Left lung (tissue), 10 donors: ENCODE data around the gene TRPV2. TPM values are rescaled to one million over a fixed set of nuclear protein-coding genes. Genes with fewer than 3 reads are reported as not detected.

Experiments
- ATAC-seq: fragments of 200-7000 bp; cut with Tn5 transposase; one replicate; pipeline ENCODE4 v1.9.1; 2020; ENCODE audit warnings: moderate library complexity
- DNase-seq, 4 donors: peaks; one replicate each; pipeline ENCODE4 v3.0.0-alpha.2; 2013 to 2020
- H3K27ac ChIP-seq, 2 donors: fragments of 200-600 bp; sonication (generic) in 1 of 2; one replicate each; pipeline versions ENCODE4 v1.5.0 to v1.8.0; 2020 to 2021
- H3K27me3 ChIP-seq, 2 donors: fragments of 200-600 bp; sonication (generic) in 1 of 2; one replicate each; pipeline versions ENCODE4 v1.5.0 to v1.8.0; 2020 to 2021
- H3K36me3 ChIP-seq, 2 donors: fragments of 200-600 bp; sonication (generic) in 1 of 2; one replicate each; pipeline versions ENCODE4 v1.5.0 to v1.8.0; 2020 to 2021
- H3K4me1 ChIP-seq, 2 donors: fragments of 200-600 bp; one replicate each; pipeline ENCODE4 v1.8.0; 2021
- H3K4me3 ChIP-seq, 2 donors: fragments of 200-600 bp; sonication (generic) in 1 of 2; one replicate each; pipeline versions ENCODE4 v1.5.0 to v1.8.0; 2020 to 2021; ENCODE audit warnings: mild to moderate bottlenecking in 1 of 2
- H3K9me3 ChIP-seq, 2 donors: fragments of 200-600 bp; sonication (generic) in 1 of 2; one replicate each; pipeline versions ENCODE4 v1.5.0 to v1.8.0; 2020 to 2021
- CTCF ChIP-seq, 2 donors: fragments of 200-600 bp; sonication (generic) in 1 of 2; IDR thresholded peaks; one replicate each; pipeline versions ENCODE4 v1.5.0 to v1.8.0; 2021; ENCODE audit warnings: antibody characterized with exemption in 2 of 2
- intact Hi-C, 2 donors: fragments of 100-400 bp; cut with DNase I; formaldehyde crosslinking; loops; one replicate each; pipeline versions ENCODE4 v1.11.2 to v1.14.2; 2022
- polyA plus RNA-seq, 6 donors: library from polyadenylated mRNA; unstranded; fragments of 120-200 nt; gene quantifications; one replicate each; pipeline ENCODE4 v1.2.1, GENCODE V29; 2013; ENCODE audit not compliant: insufficient read length in 6 of 6
- total RNA-seq, 2 donors: library from RNA; stranded (reverse); fragmentation: NEBNext Ultra II Directional; extraction: Animal tissue kit (Norgen Biotek cat#: 25700); gene quantifications; one replicate each; pipeline ENCODE4 v1.2.1, GENCODE V29; 2021
- donor health status: DM: no; HTN: yes; CAD: no.
- donor health status: DM: no; HTN: no; CAD: no.

TRPV2 gene
- total and polyA plus RNA-seq, 8 donors, result 9.2 to 97.7 (median 12.2) TPM

DNA sequence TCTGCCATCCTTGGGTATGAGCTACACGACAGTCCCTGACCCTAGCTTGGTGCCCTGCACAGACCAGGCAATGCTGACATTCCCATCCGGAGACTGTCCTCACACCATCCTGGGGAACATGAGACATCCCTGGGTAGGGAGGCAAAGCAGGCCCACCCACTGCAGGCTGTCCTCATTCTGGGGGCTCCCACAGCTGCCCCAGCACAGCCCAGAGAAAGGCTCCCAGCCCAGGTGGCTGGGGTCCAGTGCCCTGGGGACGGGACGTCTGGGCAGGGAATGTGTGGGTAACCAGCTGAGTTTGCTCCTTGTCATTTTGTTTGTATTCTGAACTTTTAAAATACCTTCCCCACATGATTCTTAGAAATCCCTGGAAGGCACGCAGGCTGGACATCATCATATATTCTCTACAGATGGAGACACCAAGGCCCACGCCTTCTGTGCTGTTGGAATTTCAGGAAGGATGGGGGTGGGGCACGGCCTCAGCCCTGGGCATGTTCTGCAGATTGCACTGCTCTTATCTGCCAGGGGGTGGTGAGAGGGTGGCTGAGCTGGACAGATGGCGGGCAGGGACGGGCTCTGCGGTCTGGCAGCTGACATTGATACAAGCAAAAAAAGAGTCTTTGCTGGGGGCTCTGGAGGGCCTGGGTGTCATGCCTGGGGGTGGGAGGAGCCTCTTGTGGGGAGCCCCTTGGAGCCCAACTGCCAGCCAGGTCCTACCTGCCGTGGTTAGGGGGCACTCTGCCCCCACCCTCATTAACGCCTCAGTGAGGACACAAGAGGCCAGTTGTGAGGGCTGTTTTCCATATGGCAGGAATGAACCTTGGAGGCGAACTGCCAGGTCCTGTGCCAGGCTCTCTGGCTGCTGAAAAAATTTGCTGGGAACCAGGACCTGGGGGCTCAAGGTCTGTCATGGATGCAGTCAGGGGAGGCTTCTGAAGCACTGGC, 48.3 kb downstream of the TRPV2 start:
- intact Hi-C loops, result no loop called here
- Histone ChIP-seq H3K36me3 (peaks cover 0 to 14% of the 10 kb centered on the region in 2 donors), H3K4me3 (no peak overlapping the region), H3K4me1 (peaks cover 0 to 2% of the 10 kb centered on the region in 2 donors), H3K27me3 (no peaks in the 10 kb centered on the region), H3K27ac (no peak overlapping the region), H3K9me3 (no peaks in the 10 kb centered on the region)
- DNase-seq (no peak), ATAC-seq (peak; percentile 68)
- TF ChIP-seq CTCF (IDR thresholded peaks at IDR 0.05), result peak in 1 of 2 donors; percentile 13

DNA sequence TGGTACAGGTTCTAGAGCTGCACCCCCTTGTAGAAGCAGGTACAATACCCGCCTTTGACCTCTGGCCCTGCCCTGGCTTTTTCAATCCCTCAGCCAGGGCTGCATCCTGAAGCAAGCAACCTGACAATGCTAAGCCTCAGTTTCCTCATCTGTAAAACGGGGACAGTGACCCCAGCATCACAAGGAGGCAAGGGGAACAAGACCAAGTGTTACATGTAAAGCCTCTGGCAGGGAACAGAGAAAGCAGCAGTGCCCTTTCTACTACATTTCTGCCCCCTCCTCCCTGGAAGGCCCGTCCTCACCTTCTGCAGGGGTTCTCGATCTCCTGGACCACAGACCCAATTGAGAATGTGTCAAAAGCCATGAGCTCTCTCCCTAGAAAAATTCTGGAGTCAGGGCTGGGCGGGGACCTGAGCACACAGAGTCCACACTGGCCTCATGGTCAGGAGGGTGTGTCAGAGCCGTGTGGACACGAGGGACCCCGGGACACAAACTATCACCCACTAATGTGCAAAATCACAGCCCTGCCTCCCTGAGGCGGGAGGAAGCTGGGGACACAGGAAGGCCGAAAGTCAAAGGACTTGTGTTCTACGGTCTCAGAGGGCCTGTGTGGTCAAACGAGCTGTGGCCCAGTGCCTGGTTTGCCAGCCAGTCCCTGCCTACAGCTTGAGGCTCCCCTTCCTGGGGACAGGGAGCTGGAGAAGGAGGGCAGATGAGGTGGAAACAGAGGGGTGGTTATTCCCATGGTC, 49.1 kb downstream of the TRPV2 start:
- no peak overlapping the region for H3K4me3 ChIP-seq
- DNase-seq (no peak), ATAC-seq (no peak)
- H3K27me3 ChIP-seq, result no peaks in the 10 kb centered on the region
- H3K27ac ChIP-seq, result no peak overlapping the region
- no peak for TF ChIP-seq CTCF (IDR thresholded peaks at IDR 0.05)
- no peaks in the 10 kb centered on the region for H3K9me3 ChIP-seq
- intact Hi-C loops, result no loop called here
- peaks cover 0 to 14% of the 10 kb centered on the region in 2 donors for H3K36me3 ChIP-seq
- peaks cover 0 to 2% of the 10 kb centered on the region in 2 donors for H3K4me1 ChIP-seq

- DNase-seq (no peak), ATAC-seq (no peak)
- Histone ChIP-seq H3K36me3 (peaks cover 0 to 14% of the 10 kb centered on the region in 2 donors), H3K4me3 (no peak overlapping the region), H3K27ac (no peak overlapping the region), H3K9me3 (no peaks in the 10 kb centered on the region), H3K4me1 (peaks cover 0 to 2% of the 10 kb centered on the region in 2 donors), H3K27me3 (no peaks in the 10 kb centered on the region)
- no peak for TF ChIP-seq CTCF (IDR thresholded peaks at IDR 0.05)
- intact Hi-C loops, result no loop called here
Observed at GRCh38 chr17:16465052-16465312, 49.6 kb downstream of the TRPV2 start.

DNA sequence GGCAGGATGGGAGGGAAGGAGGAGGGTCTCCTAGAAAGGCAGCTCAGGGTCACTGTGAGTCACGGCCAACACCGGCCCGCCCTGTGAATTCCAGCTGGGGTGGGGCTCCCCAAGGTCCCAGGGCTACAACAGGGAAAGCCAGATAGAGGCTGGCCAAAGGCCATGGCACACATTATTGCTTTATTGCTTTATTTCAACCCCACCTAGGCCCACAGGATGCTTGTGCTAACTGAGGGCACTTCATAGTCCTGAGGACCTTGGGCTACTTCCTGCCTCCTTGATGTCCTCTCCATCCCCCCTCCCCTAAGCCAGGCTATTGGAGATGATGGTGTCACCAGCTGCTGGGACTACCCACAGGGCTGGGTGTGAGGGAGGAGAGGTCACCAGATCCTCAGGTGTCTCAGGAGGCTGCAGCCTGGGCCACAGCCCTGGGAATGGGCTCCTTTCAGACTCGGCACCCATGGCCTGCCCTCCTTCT, 50.5 kb downstream of the TRPV2 start:
- intact Hi-C loops, result no loop called here

More for the DNA sequence above, 50.5 kb downstream of the TRPV2 start:
- DNase-seq, result peak in 1 of 4 donors; percentile 38
- peak; percentile 71 for ATAC-seq
- TF ChIP-seq CTCF (IDR thresholded peaks at IDR 0.05), result no peak
- H3K27me3 ChIP-seq, result no peaks in the 10 kb centered on the region
- H3K4me3 ChIP-seq, result no peak overlapping the region
- peaks cover 0 to 11% of the 10 kb centered on the region in 2 donors for H3K36me3 ChIP-seq
- H3K9me3 ChIP-seq, result no peaks in the 10 kb centered on the region
- no peak overlapping the region for H3K27ac ChIP-seq
- peaks cover 0 to 2% of the 10 kb centered on the region in 2 donors for H3K4me1 ChIP-seq
